HepG2 (cell line): Measurements from ENCODE around the gene ANKZF1. TPM values are rescaled to one million over a fixed set of nuclear protein-coding genes. Genes with fewer than 3 reads are reported as not detected.

Experiments
- ARNTL ChIP-seq: sonication (generic); formaldehyde crosslinking; IDR thresholded peaks from 2 replicates; pipeline ENCODE4 v1.4.0; 2020; ENCODE audit warnings: mild to moderate bottlenecking, missing genetic modification reagents
- ATF1 ChIP-seq: IDR thresholded peaks from 2 replicates; pipeline ENCODE4 v1.6.1; 2016; ENCODE audit warnings: mild to moderate bottlenecking, control low read depth
- DMAP1 ChIP-seq: IDR thresholded peaks from 2 replicates; pipeline ENCODE4 v1.6.1; 2016
- DNMT3B ChIP-seq: conservative IDR thresholded peaks from 2 replicates; pipeline ENCODE4 v1.6.1; 2016; ENCODE audit warnings: missing biosample characterization, control low read depth
- EZH2 ChIP-seq: conservative IDR thresholded peaks from 2 replicates; pipeline ENCODE4 v1.6.1; 2012; ENCODE audit warnings: mild to moderate bottlenecking, low read depth, low read length, moderate library complexity
- FOSL1 ChIP-seq: sonication (generic); formaldehyde crosslinking; IDR thresholded peaks from 2 replicates; pipeline ENCODE4 v1.9.0; 2021; ENCODE audit warnings: missing genetic modification reagents, borderline replicate concordance
- IRX3 ChIP-seq: sonication (generic); formaldehyde crosslinking; IDR thresholded peaks from 2 replicates; pipeline ENCODE4 v1.8.1; 2023; ENCODE audit warnings: mild to moderate bottlenecking, low read depth, missing genetic modification reagents, borderline replicate concordance
- JUNB ChIP-seq: sonication (generic); formaldehyde crosslinking; IDR thresholded peaks from 2 replicates; pipeline ENCODE4 v1.8.0; 2022; ENCODE audit warnings: missing genetic modification reagents, mild to moderate bottlenecking, borderline replicate concordance
- MXD3 ChIP-seq: IDR thresholded peaks from 2 replicates; pipeline ENCODE4 v1.6.1; 2016; ENCODE audit warnings: mild to moderate bottlenecking, missing biosample characterization, missing genetic modification reagents
- PAXIP1 ChIP-seq: sonication (generic); formaldehyde crosslinking; conservative IDR thresholded peaks from 2 replicates; pipeline ENCODE4 v1.4.0; 2020; ENCODE audit warnings: mild to moderate bottlenecking, missing genetic modification reagents, moderate library complexity
- RNF2 ChIP-seq: fragments of 450-650 bp; conservative IDR thresholded peaks from 2 replicates; pipeline ENCODE4 v1.6.1; 2016; ENCODE audit warnings: low read depth
- SSRP1 ChIP-seq: IDR thresholded peaks from 2 replicates; pipeline ENCODE4 v1.6.1; 2016; ENCODE audit warnings: control low read depth
- TP53 ChIP-seq: sonication (generic); formaldehyde crosslinking; conservative IDR thresholded peaks from 2 replicates; pipeline ENCODE4 v1.4.0; 2020; ENCODE audit warnings: missing genetic modification reagents
- ZBTB3 ChIP-seq: sonication (generic); formaldehyde crosslinking; IDR thresholded peaks from 2 replicates; pipeline ENCODE4 v1.4.0; 2020; ENCODE audit warnings: low read depth, mild to moderate bottlenecking, moderate library complexity, missing genetic modification reagents, borderline replicate concordance
- ZFP90 ChIP-seq: sonication (generic); formaldehyde crosslinking; IDR thresholded peaks from 2 replicates; pipeline ENCODE4 v1.8.0; 2022; ENCODE audit warnings: missing genetic modification reagents, mild to moderate bottlenecking, inconsistent platforms, borderline replicate concordance
- ZNF468 ChIP-seq: sonication (generic); formaldehyde crosslinking; IDR thresholded peaks from 2 replicates; pipeline ENCODE4 v1.8.0; 2022; ENCODE audit warnings: mild to moderate bottlenecking, moderate library complexity, missing genetic modification reagents
- ZSCAN31 ChIP-seq: sonication (generic); formaldehyde crosslinking; IDR thresholded peaks from 2 replicates; pipeline ENCODE4 v1.5.0; 2020; ENCODE audit warnings: low read depth, mild to moderate bottlenecking, missing genetic modification reagents
- polyA plus RNA-seq, 8 experiments: library from polyadenylated mRNA; depleted of rRNA in 3 of 8; stranded (reverse) in 7 of 8; unstranded in 1 of 8; fragments of >200 nt; fragmentation: Illumina TruSeq in 4 of 8; extraction: Trizol in 4 of 8; gene quantifications; 2 replicates each; pipeline versions ENCODE4 v1.2.1 to v1.2.3, GENCODE V29; 2011 to 2016; ENCODE audit warnings: low read depth in 4 of 8, missing spikeins in 1 of 8, mixed read lengths in 1 of 8; ENCODE audit not compliant: insufficient read depth in 1 of 8
- total RNA-seq, 5 experiments: library from RNA; depleted of rRNA; stranded (reverse); fragments of >200 nt; fragmentation: Illumina TruSeq; extraction: Trizol; gene quantifications; 2 replicates each; pipeline ENCODE4 v1.2.3, GENCODE V29; 2016; ENCODE audit warnings: low read depth in 1 of 5
- TF ChIP-seq, protein P1 (sequence below): sonication (generic); formaldehyde crosslinking; IDR thresholded peaks from 2 replicates; pipeline ENCODE4 v1.5.0; 2020; ENCODE audit warnings: mild to moderate bottlenecking, missing genetic modification reagents, borderline replicate concordance
- TF ChIP-seq, protein P2 (sequence below): sonication (generic); formaldehyde crosslinking; IDR thresholded peaks from 2 replicates; pipeline ENCODE4 v1.8.1; 2023; ENCODE audit warnings: mild to moderate bottlenecking, missing genetic modification reagents

The ANKZF1 gene
- total and polyA plus RNA-seq, 2 of the 13 experiments (the other 11 are each of a cell fraction or from before 2014, with no cell fraction given): 25.3 to 128 TPM

- TF ChIP-seq TP53: peak; percentile 94
- TF ChIP-seq, protein P1, sequence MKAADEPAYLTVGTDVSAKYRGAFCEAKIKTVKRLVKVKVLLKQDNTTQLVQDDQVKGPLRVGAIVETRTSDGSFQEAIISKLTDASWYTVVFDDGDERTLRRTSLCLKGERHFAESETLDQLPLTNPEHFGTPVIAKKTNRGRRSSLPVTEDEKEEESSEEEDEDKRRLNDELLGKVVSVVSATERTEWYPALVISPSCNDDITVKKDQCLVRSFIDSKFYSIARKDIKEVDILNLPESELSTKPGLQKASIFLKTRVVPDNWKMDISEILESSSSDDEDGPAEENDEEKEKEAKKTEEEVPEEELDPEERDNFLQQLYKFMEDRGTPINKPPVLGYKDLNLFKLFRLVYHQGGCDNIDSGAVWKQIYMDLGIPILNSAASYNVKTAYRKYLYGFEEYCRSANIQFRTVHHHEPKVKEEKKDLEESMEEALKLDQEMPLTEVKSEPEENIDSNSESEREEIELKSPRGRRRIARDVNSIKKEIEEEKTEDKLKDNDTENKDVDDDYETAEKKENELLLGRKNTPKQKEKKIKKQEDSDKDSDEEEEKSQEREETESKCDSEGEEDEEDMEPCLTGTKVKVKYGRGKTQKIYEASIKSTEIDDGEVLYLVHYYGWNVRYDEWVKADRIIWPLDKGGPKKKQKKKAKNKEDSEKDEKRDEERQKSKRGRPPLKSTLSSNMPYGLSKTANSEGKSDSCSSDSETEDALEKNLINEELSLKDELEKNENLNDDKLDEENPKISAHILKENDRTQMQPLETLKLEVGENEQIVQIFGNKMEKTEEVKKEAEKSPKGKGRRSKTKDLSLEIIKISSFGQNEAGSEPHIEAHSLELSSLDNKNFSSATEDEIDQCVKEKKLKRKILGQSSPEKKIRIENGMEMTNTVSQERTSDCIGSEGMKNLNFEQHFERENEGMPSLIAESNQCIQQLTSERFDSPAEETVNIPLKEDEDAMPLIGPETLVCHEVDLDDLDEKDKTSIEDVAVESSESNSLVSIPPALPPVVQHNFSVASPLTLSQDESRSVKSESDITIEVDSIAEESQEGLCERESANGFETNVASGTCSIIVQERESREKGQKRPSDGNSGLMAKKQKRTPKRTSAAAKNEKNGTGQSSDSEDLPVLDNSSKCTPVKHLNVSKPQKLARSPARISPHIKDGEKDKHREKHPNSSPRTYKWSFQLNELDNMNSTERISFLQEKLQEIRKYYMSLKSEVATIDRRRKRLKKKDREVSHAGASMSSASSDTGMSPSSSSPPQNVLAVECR (CRISPR knock-in tag): peak; percentile 96
- peak; percentile 98 for TF ChIP-seq ZSCAN31 (CRISPR knock-in tag)
- no peak for TF ChIP-seq ZNF468 (CRISPR knock-in tag)
- no peak; the same call in none of the 2 replicates for TF ChIP-seq SSRP1 (CRISPR knock-in tag)
- peak; percentile 94 for TF ChIP-seq IRX3 (CRISPR knock-in tag)
- TF ChIP-seq FOSL1: no peak
- TF ChIP-seq ZFP90 (CRISPR knock-in tag): peak; percentile 88
- no peak for TF ChIP-seq ATF1 (CRISPR knock-in tag)
- peak; percentile 98 for TF ChIP-seq MXD3
- no peak for TF ChIP-seq EZH2
- peak; percentile 71; the same call in 1 of the 2 replicates for TF ChIP-seq DNMT3B (CRISPR knock-in tag)
- no peak for TF ChIP-seq ZBTB3 (CRISPR knock-in tag)
- peak; percentile 96 for TF ChIP-seq DMAP1
- TF ChIP-seq, protein P2, sequence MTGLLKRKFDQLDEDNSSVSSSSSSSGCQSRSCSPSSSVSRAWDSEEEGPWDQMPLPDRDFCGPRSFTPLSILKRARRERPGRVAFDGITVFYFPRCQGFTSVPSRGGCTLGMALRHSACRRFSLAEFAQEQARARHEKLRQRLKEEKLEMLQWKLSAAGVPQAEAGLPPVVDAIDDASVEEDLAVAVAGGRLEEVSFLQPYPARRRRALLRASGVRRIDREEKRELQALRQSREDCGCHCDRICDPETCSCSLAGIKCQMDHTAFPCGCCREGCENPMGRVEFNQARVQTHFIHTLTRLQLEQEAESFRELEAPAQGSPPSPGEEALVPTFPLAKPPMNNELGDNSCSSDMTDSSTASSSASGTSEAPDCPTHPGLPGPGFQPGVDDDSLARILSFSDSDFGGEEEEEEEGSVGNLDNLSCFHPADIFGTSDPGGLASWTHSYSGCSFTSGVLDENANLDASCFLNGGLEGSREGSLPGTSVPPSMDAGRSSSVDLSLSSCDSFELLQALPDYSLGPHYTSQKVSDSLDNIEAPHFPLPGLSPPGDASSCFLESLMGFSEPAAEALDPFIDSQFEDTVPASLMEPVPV (CRISPR knock-in tag): peak; percentile 99
- peak; percentile 48 for TF ChIP-seq PAXIP1
- peak; percentile 88; the same call in 1 of the 2 replicates for TF ChIP-seq RNF2
- peak; percentile 96 for TF ChIP-seq ARNTL (CRISPR knock-in tag)
- no peak for TF ChIP-seq JUNB (CRISPR knock-in tag)
Observed at GRCh38 chr2:219218732-219219701, 10.6 kb upstream of the ANKZF1 start, which contains the start of gene ABCB6 (continued).
